Tibial nerve (tissue), 4 donors: ENCODE measurements around the gene MYO9B.

ENCODE experiments used
- EP300 ChIP-seq, 2 donors: sonication (generic); formaldehyde crosslinking; IDR thresholded peaks; one replicate each; pipeline ENCODE4 v1.6.1; 2017; ENCODE audit warnings: antibody characterized with exemption in 2 of 2, mild to moderate bottlenecking in 1 of 2
- POLR2A ChIP-seq, 2 donors: fragments of 450-650 bp; IDR thresholded peaks; one replicate each; pipeline ENCODE4 v1.6.1; 2017; ENCODE audit warnings: antibody characterized with exemption in 2 of 2, mild to moderate bottlenecking in 2 of 2, moderate library complexity in 2 of 2
- TF ChIP-seq, protein P1 (sequence below), 5 experiments: fragments of 200-600 bp in 3 of 5; fragments of 450-650 bp in 2 of 5; sonication (generic) in 3 of 5; IDR thresholded peaks; one replicate each; pipeline ENCODE4 v1.5.1; 2016 to 2019; ENCODE audit warnings: antibody characterized with exemption in 5 of 5, mild to moderate bottlenecking in 3 of 5, moderate library complexity in 2 of 5

DNA sequence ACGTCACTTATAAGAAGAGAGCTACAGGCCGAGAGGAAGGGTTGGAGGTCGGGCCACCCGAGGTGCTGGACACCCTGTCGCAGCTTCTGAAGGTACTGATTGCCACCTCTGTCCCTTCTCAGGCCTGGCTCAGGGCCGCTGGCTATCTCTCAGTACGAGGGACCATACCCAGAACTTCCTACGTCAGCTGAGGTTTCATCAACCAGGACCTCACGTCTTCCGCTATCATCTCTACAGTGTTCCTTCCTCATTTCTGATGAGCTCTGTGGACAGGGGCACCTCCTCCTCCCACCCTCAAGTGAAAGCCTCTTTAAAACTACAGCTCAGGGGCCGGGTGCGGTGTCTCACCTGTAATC is 81.3 kb downstream of the MYO9B start:
- TF ChIP-seq EP300 (IDR thresholded peaks at IDR 0.05) = no peak
- TF ChIP-seq, protein P1, sequence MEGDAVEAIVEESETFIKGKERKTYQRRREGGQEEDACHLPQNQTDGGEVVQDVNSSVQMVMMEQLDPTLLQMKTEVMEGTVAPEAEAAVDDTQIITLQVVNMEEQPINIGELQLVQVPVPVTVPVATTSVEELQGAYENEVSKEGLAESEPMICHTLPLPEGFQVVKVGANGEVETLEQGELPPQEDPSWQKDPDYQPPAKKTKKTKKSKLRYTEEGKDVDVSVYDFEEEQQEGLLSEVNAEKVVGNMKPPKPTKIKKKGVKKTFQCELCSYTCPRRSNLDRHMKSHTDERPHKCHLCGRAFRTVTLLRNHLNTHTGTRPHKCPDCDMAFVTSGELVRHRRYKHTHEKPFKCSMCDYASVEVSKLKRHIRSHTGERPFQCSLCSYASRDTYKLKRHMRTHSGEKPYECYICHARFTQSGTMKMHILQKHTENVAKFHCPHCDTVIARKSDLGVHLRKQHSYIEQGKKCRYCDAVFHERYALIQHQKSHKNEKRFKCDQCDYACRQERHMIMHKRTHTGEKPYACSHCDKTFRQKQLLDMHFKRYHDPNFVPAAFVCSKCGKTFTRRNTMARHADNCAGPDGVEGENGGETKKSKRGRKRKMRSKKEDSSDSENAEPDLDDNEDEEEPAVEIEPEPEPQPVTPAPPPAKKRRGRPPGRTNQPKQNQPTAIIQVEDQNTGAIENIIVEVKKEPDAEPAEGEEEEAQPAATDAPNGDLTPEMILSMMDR (IDR thresholded peaks at IDR 0.05) = no peak
- no peak for TF ChIP-seq POLR2A (IDR thresholded peaks at IDR 0.05)
